ENCODE results near the gene PON2.

PON2 gene

DNA sequence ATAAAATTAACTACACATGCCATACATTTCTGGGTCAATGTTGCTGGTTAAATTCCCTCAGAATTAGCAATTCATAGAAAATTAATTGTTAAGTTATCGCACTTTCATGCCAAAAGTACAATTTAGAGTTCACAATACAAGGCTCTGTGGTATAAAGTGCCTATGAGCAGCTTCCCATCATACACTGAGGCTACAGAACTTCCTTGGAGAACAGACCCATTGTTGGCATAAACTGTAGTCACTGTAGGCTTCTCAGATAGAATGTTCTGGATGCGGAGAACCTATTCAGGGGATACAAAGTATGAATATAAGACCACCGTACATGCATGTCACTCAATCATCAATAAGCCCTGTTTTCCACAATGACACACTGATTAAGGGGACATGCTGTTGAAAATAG is 29.6 kb downstream of the PON2 start:
- no peak for DNase-seq (ENCODE audit: extremely low spot score)
- CTCF ChIA-PET: no interaction called here
- POLR2A ChIA-PET: no interaction called here
- TF ChIP-seq TARDBP (IDR thresholded peaks at IDR 0.05) (no peak), FOXA1 (IDR thresholded peaks at IDR 0.05) (no peak), NFRKB (IDR thresholded peaks at IDR 0.05) (no peak), BHLHE40 (IDR thresholded peaks at IDR 0.05; ENCODE audit: borderline replicate concordance) (no peak), ELF4 (IDR thresholded peaks at IDR 0.05) (no peak), CTBP1 (IDR thresholded peaks at IDR 0.05; ENCODE audit: borderline replicate concordance) (no peak), FOXM1 (IDR thresholded peaks at IDR 0.05; ENCODE audit: borderline replicate concordance) (no peak), ZNF384 (IDR thresholded peaks at IDR 0.05) (no peak), L3MBTL2 (conservative IDR thresholded peaks at IDR 0.05) (no peak), SUZ12 (IDR thresholded peaks at IDR 0.05) (no peak), FOXK2 (IDR thresholded peaks at IDR 0.05) (no peak), LEF1 (IDR thresholded peaks at IDR 0.05; ENCODE audit: borderline replicate concordance) (no peak)

DNA sequence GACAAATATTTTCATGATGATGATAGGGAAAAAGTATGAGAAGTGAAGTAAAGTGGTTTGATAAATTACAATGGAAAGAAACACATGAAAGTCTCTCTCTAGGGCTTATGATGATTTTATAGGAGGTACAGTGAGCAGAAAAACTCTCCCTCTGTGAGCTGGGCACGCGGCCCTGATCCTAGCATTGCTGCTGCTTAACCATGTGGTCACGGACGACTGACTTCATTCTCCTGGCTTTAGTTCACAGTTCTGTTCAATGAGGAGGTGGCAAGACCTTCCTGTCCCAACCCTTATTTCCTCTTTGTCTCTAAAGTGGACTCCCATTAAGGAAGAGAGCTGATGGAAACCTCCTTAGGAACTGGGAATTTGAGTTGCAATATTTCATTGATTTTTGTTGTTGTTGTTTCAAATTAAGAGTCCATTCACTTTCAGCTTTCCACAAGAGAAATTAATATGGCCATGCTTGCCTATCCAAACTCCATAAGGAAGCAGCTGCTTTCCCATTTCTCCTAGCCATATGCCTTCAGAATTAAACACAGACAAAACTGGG is 30.4 kb downstream of the PON2 start:
- POLR2A ChIA-PET: no interaction called here
- TF ChIP-seq SUZ12 (IDR thresholded peaks at IDR 0.05) (no peak), TARDBP (IDR thresholded peaks at IDR 0.05) (no peak), FOXK2 (IDR thresholded peaks at IDR 0.05) (no peak), NFRKB (IDR thresholded peaks at IDR 0.05) (no peak)
- no peak for DNase-seq (ENCODE audit: extremely low spot score)
- CTCF ChIA-PET: no interaction called here

GRCh38 chr7:95398155-95398940 is 36.5 kb downstream of the PON2 start:
- ChIA-PET POLR2A (no interaction called here), CTCF (no interaction called here)
- no peak for TF ChIP-seq ZNF384 (IDR thresholded peaks at IDR 0.05)
- no peak for TF ChIP-seq SUZ12 (IDR thresholded peaks at IDR 0.05)
- TF ChIP-seq FOXM1 (IDR thresholded peaks at IDR 0.05; ENCODE audit: borderline replicate concordance): no peak
- no peak for TF ChIP-seq SP1 (IDR thresholded peaks at IDR 0.05)
- TF ChIP-seq LEF1 (IDR thresholded peaks at IDR 0.05; ENCODE audit: borderline replicate concordance): no peak
- no peak for TF ChIP-seq ARNT (IDR thresholded peaks at IDR 0.05)
- TF ChIP-seq ELF4 (IDR thresholded peaks at IDR 0.05): no peak
- TF ChIP-seq CTBP1 (IDR thresholded peaks at IDR 0.05; ENCODE audit: borderline replicate concordance): no peak
- TF ChIP-seq, protein P1, sequence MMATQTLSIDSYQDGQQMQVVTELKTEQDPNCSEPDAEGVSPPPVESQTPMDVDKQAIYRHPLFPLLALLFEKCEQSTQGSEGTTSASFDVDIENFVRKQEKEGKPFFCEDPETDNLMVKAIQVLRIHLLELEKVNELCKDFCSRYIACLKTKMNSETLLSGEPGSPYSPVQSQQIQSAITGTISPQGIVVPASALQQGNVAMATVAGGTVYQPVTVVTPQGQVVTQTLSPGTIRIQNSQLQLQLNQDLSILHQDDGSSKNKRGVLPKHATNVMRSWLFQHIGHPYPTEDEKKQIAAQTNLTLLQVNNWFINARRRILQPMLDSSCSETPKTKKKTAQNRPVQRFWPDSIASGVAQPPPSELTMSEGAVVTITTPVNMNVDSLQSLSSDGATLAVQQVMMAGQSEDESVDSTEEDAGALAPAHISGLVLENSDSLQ (IDR thresholded peaks at IDR 0.05): no peak
- TF ChIP-seq BHLHE40 (IDR thresholded peaks at IDR 0.05; ENCODE audit: borderline replicate concordance): no peak
- TF ChIP-seq FOXK2 (IDR thresholded peaks at IDR 0.05): no peak
- no peak for TF ChIP-seq L3MBTL2 (conservative IDR thresholded peaks at IDR 0.05)
- no peak for TF ChIP-seq FOXA1 (IDR thresholded peaks at IDR 0.05)
- TF ChIP-seq TARDBP (IDR thresholded peaks at IDR 0.05): no peak
- TF ChIP-seq NFRKB (IDR thresholded peaks at IDR 0.05): no peak
- TF ChIP-seq HDGF (IDR thresholded peaks at IDR 0.05; ENCODE audit: borderline replicate concordance): no peak
- DNase-seq (ENCODE audit: extremely low spot score): no peak

DNA sequence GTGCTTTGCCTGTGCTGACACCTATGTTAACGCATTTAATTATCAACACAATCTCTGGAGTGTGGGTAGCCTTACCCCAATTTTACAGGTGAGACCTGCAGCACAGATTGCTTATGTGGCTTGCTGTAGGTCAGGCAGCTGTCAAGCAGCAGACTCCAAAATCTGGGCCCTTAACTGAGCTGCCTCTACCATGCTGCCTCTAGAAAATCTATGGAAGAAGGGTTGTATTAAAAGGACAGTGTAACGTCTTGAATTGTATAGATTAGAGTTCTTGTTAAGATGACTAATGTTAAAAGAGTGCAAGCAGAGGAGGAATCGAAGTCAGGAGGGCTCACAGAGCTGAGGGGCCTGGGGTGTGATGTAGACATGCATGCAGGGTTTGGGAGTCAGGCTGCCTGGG is 37.4 kb downstream of the PON2 start:
- no peak for DNase-seq (ENCODE audit: extremely low spot score)
- ChIA-PET CTCF (no interaction called here), POLR2A (no interaction called here)
- TF ChIP-seq SP1 (IDR thresholded peaks at IDR 0.05): no peak
- no peak for TF ChIP-seq NFRKB (IDR thresholded peaks at IDR 0.05)
- TF ChIP-seq CTBP1 (IDR thresholded peaks at IDR 0.05; ENCODE audit: borderline replicate concordance): no peak
- TF ChIP-seq ARNT (IDR thresholded peaks at IDR 0.05): no peak
- TF ChIP-seq HDGF (IDR thresholded peaks at IDR 0.05; ENCODE audit: borderline replicate concordance): no peak
- TF ChIP-seq ELF4 (IDR thresholded peaks at IDR 0.05): no peak
- TF ChIP-seq FOXK2 (IDR thresholded peaks at IDR 0.05): no peak
- no peak for TF ChIP-seq BHLHE40 (IDR thresholded peaks at IDR 0.05; ENCODE audit: borderline replicate concordance)
- no peak for TF ChIP-seq TARDBP (IDR thresholded peaks at IDR 0.05)

DNA sequence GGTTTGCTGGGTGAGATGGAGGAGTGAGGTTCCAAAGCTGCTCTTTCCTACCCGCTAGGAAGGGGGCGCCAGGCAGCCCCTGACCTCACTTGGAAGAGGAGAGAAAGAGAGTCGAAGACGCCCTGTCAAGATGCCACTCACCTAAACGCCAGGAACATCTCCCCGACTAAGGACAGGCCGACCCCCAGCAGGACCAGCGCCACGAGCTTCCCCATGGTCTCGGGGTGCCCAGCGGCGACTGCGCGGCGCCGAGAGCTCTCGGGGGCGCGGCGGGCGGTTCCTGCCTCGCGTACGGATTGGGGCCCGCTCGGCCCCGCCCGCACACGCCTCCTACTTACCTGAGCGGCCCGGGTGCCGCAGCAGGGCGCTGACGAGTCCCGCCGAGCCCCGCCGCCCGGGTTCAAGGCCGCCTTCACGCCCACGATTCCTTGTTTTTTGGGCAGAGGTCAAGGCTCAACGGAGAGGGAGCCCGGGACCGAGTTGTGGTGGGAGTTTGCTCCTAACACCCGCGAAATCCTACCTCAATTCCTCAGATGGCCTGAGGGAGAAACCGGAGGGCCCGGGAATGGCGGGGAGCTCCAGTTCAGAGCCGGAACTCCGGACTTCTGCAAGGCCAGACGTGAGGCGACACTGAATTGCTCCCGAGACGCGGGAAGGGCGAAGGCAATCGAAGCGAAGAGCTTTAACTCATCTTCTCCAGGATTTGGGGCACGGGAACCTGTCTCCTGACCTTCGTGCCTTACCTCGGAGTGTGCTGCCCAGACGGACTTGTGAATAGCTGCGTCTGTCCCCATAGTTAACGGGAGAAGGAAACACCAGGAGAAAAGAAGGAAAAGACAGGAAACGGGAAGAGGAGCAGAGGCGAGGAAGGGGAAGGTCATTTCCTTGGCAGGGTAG is 38.4 kb downstream of the PON2 start, which contains the start of gene PON3:
Gene PON3 (minus strand): TSS at position 240 of the 897 bp plus-strand sequence. CDS start 25 bp downstream, at position 215.
- no peak for DNase-seq (ENCODE audit: extremely low spot score)
- ChIA-PET POLR2A (no interaction called here), CTCF (no interaction called here)
- TF ChIP-seq BHLHE40 (IDR thresholded peaks at IDR 0.05; ENCODE audit: borderline replicate concordance): no peak
- TF ChIP-seq ZNF384 (IDR thresholded peaks at IDR 0.05): no peak
- no peak for TF ChIP-seq L3MBTL2 (conservative IDR thresholded peaks at IDR 0.05)
- TF ChIP-seq HDGF (IDR thresholded peaks at IDR 0.05; ENCODE audit: borderline replicate concordance): no peak
- no peak for TF ChIP-seq NFRKB (IDR thresholded peaks at IDR 0.05)
- TF ChIP-seq FOXK2 (IDR thresholded peaks at IDR 0.05): no peak
- TF ChIP-seq FOXM1 (IDR thresholded peaks at IDR 0.05; ENCODE audit: borderline replicate concordance): no peak
- no peak for TF ChIP-seq LEF1 (IDR thresholded peaks at IDR 0.05; ENCODE audit: borderline replicate concordance)
- TF ChIP-seq SUZ12 (IDR thresholded peaks at IDR 0.05): no peak
- no peak for TF ChIP-seq TARDBP (IDR thresholded peaks at IDR 0.05)
- TF ChIP-seq, protein P1 (IDR thresholded peaks at IDR 0.05): no peak
- no peak for TF ChIP-seq SP1 (IDR thresholded peaks at IDR 0.05)
- TF ChIP-seq CTBP1 (IDR thresholded peaks at IDR 0.05; ENCODE audit: borderline replicate concordance): no peak
- TF ChIP-seq FOXA1 (IDR thresholded peaks at IDR 0.05): no peak
- TF ChIP-seq ELF4 (IDR thresholded peaks at IDR 0.05): no peak
- no peak for TF ChIP-seq ARNT (IDR thresholded peaks at IDR 0.05)

- DNase-seq (ENCODE audit: extremely low spot score): no peak
- POLR2A ChIA-PET: no interaction called here
- CTCF ChIA-PET: no interaction called here
- TF ChIP-seq, protein P1 (IDR thresholded peaks at IDR 0.05): no peak
- no peak for TF ChIP-seq CTBP1 (IDR thresholded peaks at IDR 0.05; ENCODE audit: borderline replicate concordance)
- TF ChIP-seq LEF1 (IDR thresholded peaks at IDR 0.05; ENCODE audit: borderline replicate concordance): no peak
- no peak for TF ChIP-seq FOXK2 (IDR thresholded peaks at IDR 0.05)
- TF ChIP-seq ZNF384 (IDR thresholded peaks at IDR 0.05): no peak
- no peak for TF ChIP-seq TARDBP (IDR thresholded peaks at IDR 0.05)
- TF ChIP-seq SUZ12 (IDR thresholded peaks at IDR 0.05): no peak
- TF ChIP-seq SP1 (IDR thresholded peaks at IDR 0.05): no peak
- no peak for TF ChIP-seq FOXA1 (IDR thresholded peaks at IDR 0.05)
- TF ChIP-seq BHLHE40 (IDR thresholded peaks at IDR 0.05; ENCODE audit: borderline replicate concordance): no peak
- no peak for TF ChIP-seq L3MBTL2 (conservative IDR thresholded peaks at IDR 0.05)
- no peak for TF ChIP-seq NFRKB (IDR thresholded peaks at IDR 0.05)
- no peak for TF ChIP-seq ARNT (IDR thresholded peaks at IDR 0.05)
- no peak for TF ChIP-seq HDGF (IDR thresholded peaks at IDR 0.05; ENCODE audit: borderline replicate concordance)
- TF ChIP-seq FOXM1 (IDR thresholded peaks at IDR 0.05; ENCODE audit: borderline replicate concordance): no peak
- TF ChIP-seq ELF4 (IDR thresholded peaks at IDR 0.05): no peak
These were observed 39.1 kb downstream of the PON2 start for GRCh38 chr7:95395755-95396135.

Data from HEK293T (cell line).